ENCODE measurements around the gene FAR2. TPM values are rescaled to one million over a fixed set of nuclear protein-coding genes. Genes with fewer than 3 reads are reported as not detected.

FAR2 gene
- total RNA-seq, 1 experiment from 2014 or later: 10.7 TPM

- Histone ChIP-seq H3K4me1 (ENCODE audit: insufficient read depth, low read length, poor library complexity, severe bottlenecking) (no peaks in the 10 kb centered on the region), H3K9me3 (ENCODE audit: low read depth, low read length, poor library complexity, severe bottlenecking) (no peaks in the 10 kb centered on the region), H3K4me3 (ENCODE audit: low read depth, low read length, poor library complexity, severe bottlenecking) (no peak overlapping the region), H3K27me3 (replicated peaks; ENCODE audit: insufficient read depth, low read depth, low read length, poor library complexity) (no peaks in the 10 kb centered on the region), H3K27ac (ENCODE audit: low read depth, low read length, poor library complexity, severe bottlenecking) (no peak overlapping the region), H3K36me3 (ENCODE audit: insufficient read depth, low read length, poor library complexity, severe bottlenecking) (peaks cover 3% of the 10 kb centered on the region)
- TF ChIP-seq CTCF (conservative IDR thresholded peaks at IDR 0.05; ENCODE audit: low read depth, low read length) (no peak), EZH2 (IDR thresholded peaks at IDR 0.05; ENCODE audit: borderline replicate concordance, low read depth, low read length, poor library complexity, severe bottlenecking) (no peak)
- peak; percentile 43 for DNase-seq (ENCODE audit: low spot score)
- ChIA-PET CTCF (no interaction called here), POLR2A (ENCODE audit: low non-redundant PET) (no interaction called here)
- BruUV-seq (replicated peaks): no TSS peak
- intact Hi-C loops (cut with micrococcal nuclease; ENCODE audit: unreplicated experiment): no loop called here
Observed at GRCh38 chr12:29350080-29350479, 201.0 kb downstream of the FAR2 start.

GRCh38 chr12:29354954-29355353 lies 205.9 kb downstream of the FAR2 start:
- H3K4me1 ChIP-seq (ENCODE audit: insufficient read depth, low read length, poor library complexity, severe bottlenecking): no peaks in the 10 kb centered on the region
- H3K4me3 ChIP-seq (ENCODE audit: low read depth, low read length, poor library complexity, severe bottlenecking): no peak overlapping the region
- ChIA-PET CTCF (no interaction called here), POLR2A (ENCODE audit: low non-redundant PET) (no interaction called here)
- no TSS peak for BruUV-seq (replicated peaks)
- no peak for TF ChIP-seq CTCF (conservative IDR thresholded peaks at IDR 0.05; ENCODE audit: low read depth, low read length)
- no peak for TF ChIP-seq EZH2 (IDR thresholded peaks at IDR 0.05; ENCODE audit: borderline replicate concordance, low read depth, low read length, poor library complexity, severe bottlenecking)
- H3K27me3 ChIP-seq (replicated peaks; ENCODE audit: insufficient read depth, low read depth, low read length, poor library complexity): no peaks in the 10 kb centered on the region
- H3K27ac ChIP-seq (ENCODE audit: low read depth, low read length, poor library complexity, severe bottlenecking): no peak overlapping the region
- intact Hi-C loops (cut with micrococcal nuclease; ENCODE audit: unreplicated experiment): no loop called here
- H3K36me3 ChIP-seq (ENCODE audit: insufficient read depth, low read length, poor library complexity, severe bottlenecking): peaks cover 18% of the 10 kb centered on the region
- H3K9me3 ChIP-seq (ENCODE audit: low read depth, low read length, poor library complexity, severe bottlenecking): no peaks in the 10 kb centered on the region
- no peak for DNase-seq (ENCODE audit: low spot score)

GRCh38 chr12:29365091-29365490 lies 216.0 kb downstream of the FAR2 start:
- Histone ChIP-seq H3K4me3 (ENCODE audit: low read depth, low read length, poor library complexity, severe bottlenecking) (no peak overlapping the region), H3K27me3 (replicated peaks; ENCODE audit: insufficient read depth, low read depth, low read length, poor library complexity) (no peaks in the 10 kb centered on the region), H3K4me1 (ENCODE audit: insufficient read depth, low read length, poor library complexity, severe bottlenecking) (no peaks in the 10 kb centered on the region), H3K27ac (ENCODE audit: low read depth, low read length, poor library complexity, severe bottlenecking) (no peak overlapping the region), H3K36me3 (ENCODE audit: insufficient read depth, low read length, poor library complexity, severe bottlenecking) (peaks cover 38% of the 10 kb centered on the region), H3K9me3 (ENCODE audit: low read depth, low read length, poor library complexity, severe bottlenecking) (no peaks in the 10 kb centered on the region)
- no TSS peak for BruUV-seq (replicated peaks)
- ChIA-PET CTCF (interaction anchor here (0.7 kb wide), 1 partner anchor 12 kb away, joined by 3 read pairs; no protein-coding TSS in a partner anchor), POLR2A (ENCODE audit: low non-redundant PET) (no interaction called here)
- intact Hi-C loops (cut with micrococcal nuclease; ENCODE audit: unreplicated experiment): no loop called here
- TF ChIP-seq CTCF (conservative IDR thresholded peaks at IDR 0.05; ENCODE audit: low read depth, low read length) (no peak), EZH2 (IDR thresholded peaks at IDR 0.05; ENCODE audit: borderline replicate concordance, low read depth, low read length, poor library complexity, severe bottlenecking) (no peak)
- no peak for DNase-seq (ENCODE audit: low spot score)
